Prostate gland (tissue), 2 donors: Measurements from ENCODE around the gene ELN.

ENCODE experiments used
- POLR2AphosphoS5 ChIP-seq: sonication (generic); formaldehyde crosslinking; IDR thresholded peaks from one replicate; pipeline ENCODE4 v1.6.1; 2017; ENCODE audit warnings: antibody characterized with exemption
- TF ChIP-seq, protein P1 (sequence below), 4 experiments: fragments of 200-600 bp in 2 of 4; fragments of 450-650 bp in 2 of 4; sonication (generic) in 2 of 4; IDR thresholded peaks; 1 replicate in 3 of 4; 2 replicates in 1 of 4; pipeline ENCODE4 v1.5.1; 2016 to 2019; ENCODE audit warnings: antibody characterized with exemption in 4 of 4, mild to moderate bottlenecking in 2 of 4, moderate library complexity in 2 of 4

DNA sequence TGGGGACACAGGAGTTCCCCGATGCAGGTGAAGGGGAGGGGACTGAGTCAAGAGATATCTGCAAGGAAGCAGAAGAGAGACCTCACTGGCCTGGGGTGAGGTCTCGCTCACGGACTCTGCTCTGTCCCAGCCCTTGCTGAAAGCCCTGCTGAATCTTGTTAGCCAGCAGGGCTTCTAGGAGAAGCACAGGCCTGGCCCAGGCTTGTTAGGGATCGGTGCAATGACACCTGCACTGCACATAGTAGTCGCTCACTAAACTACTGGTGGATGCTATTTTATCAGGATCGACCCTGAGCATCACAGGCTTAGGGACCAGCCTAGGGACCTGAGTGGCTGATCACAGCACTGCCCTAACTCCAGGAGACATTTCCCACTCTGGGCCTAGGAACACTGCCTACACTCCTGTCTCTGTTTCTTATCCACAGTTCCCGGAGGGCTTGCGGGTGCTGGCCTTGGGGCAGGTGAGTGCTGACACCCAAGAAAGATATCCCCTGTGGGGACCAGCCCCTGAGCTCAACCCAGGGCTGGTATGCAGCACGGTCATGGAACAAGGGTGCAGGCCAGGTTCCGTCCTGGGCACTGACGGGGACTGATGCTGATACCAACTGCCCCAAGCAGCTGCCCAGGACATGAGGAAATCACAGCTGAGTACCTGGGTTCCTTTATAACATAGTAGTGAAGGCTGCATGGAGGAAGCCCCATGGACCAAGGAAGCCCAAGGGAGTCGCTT lies 13.0 kb downstream of the ELN start:
- no peak for TF ChIP-seq POLR2AphosphoS5
- TF ChIP-seq, protein P1, sequence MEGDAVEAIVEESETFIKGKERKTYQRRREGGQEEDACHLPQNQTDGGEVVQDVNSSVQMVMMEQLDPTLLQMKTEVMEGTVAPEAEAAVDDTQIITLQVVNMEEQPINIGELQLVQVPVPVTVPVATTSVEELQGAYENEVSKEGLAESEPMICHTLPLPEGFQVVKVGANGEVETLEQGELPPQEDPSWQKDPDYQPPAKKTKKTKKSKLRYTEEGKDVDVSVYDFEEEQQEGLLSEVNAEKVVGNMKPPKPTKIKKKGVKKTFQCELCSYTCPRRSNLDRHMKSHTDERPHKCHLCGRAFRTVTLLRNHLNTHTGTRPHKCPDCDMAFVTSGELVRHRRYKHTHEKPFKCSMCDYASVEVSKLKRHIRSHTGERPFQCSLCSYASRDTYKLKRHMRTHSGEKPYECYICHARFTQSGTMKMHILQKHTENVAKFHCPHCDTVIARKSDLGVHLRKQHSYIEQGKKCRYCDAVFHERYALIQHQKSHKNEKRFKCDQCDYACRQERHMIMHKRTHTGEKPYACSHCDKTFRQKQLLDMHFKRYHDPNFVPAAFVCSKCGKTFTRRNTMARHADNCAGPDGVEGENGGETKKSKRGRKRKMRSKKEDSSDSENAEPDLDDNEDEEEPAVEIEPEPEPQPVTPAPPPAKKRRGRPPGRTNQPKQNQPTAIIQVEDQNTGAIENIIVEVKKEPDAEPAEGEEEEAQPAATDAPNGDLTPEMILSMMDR (IDR thresholded peaks at IDR 0.05), result no peak
